Measurements from ENCODE around the gene TROAP.
"Not testable (repeated sequence)": the region's sequence is repeated elsewhere in the genome, so short reads cannot be mapped to it uniquely, and the experiment has no call there.

TROAP gene

GRCh38 chr12:49369411-49370145 lies 46.5 kb downstream of the TROAP start:
- DNase-seq = no peak

GRCh38 chr12:49370539-49370938 lies 47.5 kb downstream of the TROAP start:
- no peak for DNase-seq

- no peak for DNase-seq
These were observed 52.4 kb downstream of the TROAP start for GRCh38 chr12:49375406-49375805.

- no peak for DNase-seq
These were observed 54.3 kb downstream of the TROAP start for GRCh38 chr12:49377386-49377785.

GRCh38 chr12:49380184-49380583 lies 57.1 kb downstream of the TROAP start:
- not testable (repeated sequence) for DNase-seq
